Left ventricle myocardium inferior (tissue), 1 donor: ENCODE measurements around the gene MX2. TPM values are rescaled to one million over a fixed set of nuclear protein-coding genes. Genes with fewer than 3 reads are reported as not detected.

ENCODE experiments used
- DNase-seq: peaks from one replicate; pipeline ENCODE4 v3.0.0-alpha.2; 2020
- H3K27ac ChIP-seq: fragments of 200-600 bp; replicated peaks from 2 replicates; pipeline ENCODE4 v1.8.0; 2021
- H3K27me3 ChIP-seq: fragments of 200-600 bp; 2 replicates; pipeline ENCODE4 v1.8.0; 2021; ENCODE audit warnings: low read depth
- H3K36me3 ChIP-seq: fragments of 200-600 bp; 2 replicates; pipeline ENCODE4 v1.8.0; 2021
- H3K4me1 ChIP-seq: fragments of 200-600 bp; 2 replicates; pipeline ENCODE4 v1.8.0; 2021
- H3K4me3 ChIP-seq: fragments of 200-600 bp; 2 replicates; pipeline ENCODE4 v1.8.0; 2021; ENCODE audit warnings: mild to moderate bottlenecking, moderate library complexity
- H3K9me3 ChIP-seq: fragments of 200-600 bp; replicated peaks from 2 replicates; pipeline ENCODE4 v1.8.0; 2021
- CTCF ChIP-seq: fragments of 200-600 bp; IDR thresholded peaks from 2 replicates; pipeline ENCODE4 v1.8.0; 2021; ENCODE audit warnings: antibody characterized with exemption, mild to moderate bottlenecking, borderline replicate concordance
- intact Hi-C: fragments of 100-400 bp; cut with micrococcal nuclease; formaldehyde crosslinking; loops from one replicate; pipeline ENCODE4 v1.11.0; 2022
- total RNA-seq: library from RNA; stranded (reverse); fragmentation: NEBNext Ultra II Directional; extraction: Animal tissue kit (Norgen Biotek cat#: 25700); gene quantifications from one replicate; pipeline ENCODE4 v1.2.1, GENCODE V29; 2021
- donor health status: DM: no; HTN: yes; CAD: no; lungs with severe emphysema.

The MX2 gene
- total RNA-seq, 1 donor from 2014 or later = 5.4 TPM

GRCh38 chr21:41433566-41433965 lies 71.7 kb downstream of the MX2 start:
- no peak for TF ChIP-seq CTCF
- no peak overlapping the region for H3K27ac ChIP-seq
- no peak for DNase-seq
- no peaks in the 10 kb centered on the region for H3K27me3 ChIP-seq
- peaks cover 19% of the 10 kb centered on the region for H3K9me3 ChIP-seq
- intact Hi-C loops = no loop called here
- H3K4me3 ChIP-seq = no peak overlapping the region
- peaks cover 87% of the 10 kb centered on the region for H3K36me3 ChIP-seq
- peaks cover 2% of the 10 kb centered on the region for H3K4me1 ChIP-seq

GRCh38 chr21:41435706-41436105 lies 73.9 kb downstream of the MX2 start:
- H3K4me3 ChIP-seq = no peak overlapping the region
- TF ChIP-seq CTCF = no peak
- H3K36me3 ChIP-seq = peaks cover 96% of the 10 kb centered on the region
- no peak for DNase-seq
- intact Hi-C loops = no loop called here
- no peak overlapping the region for H3K27ac ChIP-seq
- H3K27me3 ChIP-seq = no peaks in the 10 kb centered on the region
- H3K4me1 ChIP-seq = no peaks in the 10 kb centered on the region
- H3K9me3 ChIP-seq = peaks cover 19% of the 10 kb centered on the region

DNA sequence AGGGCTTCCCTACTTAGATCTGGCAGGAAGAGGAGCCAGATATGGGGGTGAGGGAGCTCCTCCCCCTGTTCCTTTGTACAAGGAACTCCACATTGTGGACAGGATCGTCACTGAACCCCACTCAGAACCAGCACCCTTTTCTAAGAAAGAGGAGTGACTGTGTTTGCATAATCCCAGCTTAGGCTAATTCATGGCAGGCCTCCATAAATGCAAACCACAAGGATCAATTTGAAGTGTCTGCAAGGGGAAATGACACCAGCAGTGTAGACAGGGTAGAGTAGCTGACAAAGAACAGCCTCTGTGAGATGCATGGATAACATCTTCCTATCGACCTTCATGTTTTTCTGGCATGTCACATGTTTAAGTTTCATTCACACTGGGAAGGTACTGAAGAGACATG lies 75.9 kb downstream of the MX2 start:
- Histone ChIP-seq H3K27ac (no peak overlapping the region), H3K4me1 (no peaks in the 10 kb centered on the region), H3K4me3 (no peak overlapping the region), H3K9me3 (peaks cover 19% of the 10 kb centered on the region), H3K36me3 (peaks cover 92% of the 10 kb centered on the region), H3K27me3 (no peaks in the 10 kb centered on the region)
- no peak for DNase-seq
- no peak for TF ChIP-seq CTCF
- intact Hi-C loops = no loop called here

- Histone ChIP-seq H3K4me1 (no peaks in the 10 kb centered on the region), H3K9me3 (peaks cover 19% of the 10 kb centered on the region), H3K27me3 (no peaks in the 10 kb centered on the region), H3K27ac (no peak overlapping the region), H3K36me3 (peaks cover 92% of the 10 kb centered on the region), H3K4me3 (no peak overlapping the region)
- intact Hi-C loops = no loop called here
- DNase-seq = no peak
- no peak for TF ChIP-seq CTCF
Observed at GRCh38 chr21:41438425-41439113, 76.7 kb downstream of the MX2 start.

DNA sequence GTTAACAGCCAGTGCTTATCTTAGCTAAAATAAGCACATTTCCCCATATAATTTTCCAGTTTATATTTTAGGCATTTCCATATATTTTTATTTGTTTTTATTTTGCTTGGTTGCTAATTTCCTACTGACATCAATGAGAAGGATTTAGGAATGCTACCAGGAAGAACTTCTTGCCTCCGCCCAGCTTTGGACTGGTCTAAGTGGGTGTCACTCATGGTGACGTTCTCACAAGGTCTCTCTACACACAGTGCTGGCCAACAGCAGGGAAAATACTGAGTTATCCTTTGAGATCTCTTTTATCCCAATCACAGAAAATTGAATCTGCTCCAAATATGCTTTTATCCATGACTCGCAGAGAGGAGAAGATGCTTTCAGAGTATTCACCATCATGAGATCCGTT lies 77.4 kb downstream of the MX2 start:
- TF ChIP-seq CTCF = no peak
- no peaks in the 10 kb centered on the region for H3K27me3 ChIP-seq
- no peak overlapping the region for H3K27ac ChIP-seq
- no peak for DNase-seq
- intact Hi-C loops = no loop called here
- H3K4me3 ChIP-seq = no peak overlapping the region
- H3K4me1 ChIP-seq = no peaks in the 10 kb centered on the region
- peaks cover 13% of the 10 kb centered on the region for H3K9me3 ChIP-seq
- peaks cover 90% of the 10 kb centered on the region for H3K36me3 ChIP-seq
